ENCODE data around the gene MRPS23. TPM values are rescaled to one million over a fixed set of nuclear protein-coding genes. Genes with fewer than 3 reads are reported as not detected.
"Not testable (repeated sequence)": the region's sequence is repeated elsewhere in the genome, so short reads cannot be mapped to it uniquely, and the experiment has no call there.

Gene MRPS23
- total RNA-seq, 1 donor: 20.1 TPM

DNA sequence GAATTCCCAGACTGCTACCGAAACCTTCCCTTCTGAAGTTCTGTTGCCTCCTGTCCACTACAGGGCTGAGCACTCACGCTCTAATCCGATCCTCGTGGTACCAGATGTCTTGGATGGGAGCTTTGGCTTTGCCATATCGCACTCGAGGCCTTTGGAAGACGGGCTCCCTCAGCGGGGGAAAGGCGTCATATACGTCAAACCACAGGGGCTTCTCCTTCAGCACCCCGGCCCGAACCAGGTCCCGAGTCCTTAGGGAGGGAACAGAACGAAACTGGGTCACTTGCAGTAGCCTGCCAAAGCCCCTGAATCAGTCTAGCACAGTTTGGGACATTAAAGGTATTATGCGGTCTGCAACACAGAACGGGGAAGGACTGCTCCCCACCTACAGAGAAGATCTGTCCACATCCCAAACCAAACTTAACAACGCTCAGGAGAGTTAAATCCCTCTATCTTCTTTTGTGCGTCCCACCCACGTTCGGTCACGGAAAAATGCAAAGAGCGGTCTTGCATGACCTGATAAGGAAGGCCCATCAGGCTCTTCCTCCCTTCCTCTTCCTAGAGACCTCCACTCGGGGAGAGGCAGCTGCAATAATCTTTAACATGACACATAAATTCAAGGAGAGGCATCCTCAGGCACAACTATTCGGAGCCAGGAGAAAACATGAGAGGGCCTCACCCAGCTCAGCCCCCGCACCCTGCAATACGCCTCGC, 526 bp downstream of the MRPS23 start:
- no peak for TF ChIP-seq CTCF (IDR thresholded peaks at IDR 0.05; ENCODE audit: insufficient read depth, low read length)
- peak overlapping the region; percentile 99 for H3K4me3 ChIP-seq (ENCODE audit: low read depth, low read length)
- no peak for DNase-seq (ENCODE audit: low read depth)

DNA sequence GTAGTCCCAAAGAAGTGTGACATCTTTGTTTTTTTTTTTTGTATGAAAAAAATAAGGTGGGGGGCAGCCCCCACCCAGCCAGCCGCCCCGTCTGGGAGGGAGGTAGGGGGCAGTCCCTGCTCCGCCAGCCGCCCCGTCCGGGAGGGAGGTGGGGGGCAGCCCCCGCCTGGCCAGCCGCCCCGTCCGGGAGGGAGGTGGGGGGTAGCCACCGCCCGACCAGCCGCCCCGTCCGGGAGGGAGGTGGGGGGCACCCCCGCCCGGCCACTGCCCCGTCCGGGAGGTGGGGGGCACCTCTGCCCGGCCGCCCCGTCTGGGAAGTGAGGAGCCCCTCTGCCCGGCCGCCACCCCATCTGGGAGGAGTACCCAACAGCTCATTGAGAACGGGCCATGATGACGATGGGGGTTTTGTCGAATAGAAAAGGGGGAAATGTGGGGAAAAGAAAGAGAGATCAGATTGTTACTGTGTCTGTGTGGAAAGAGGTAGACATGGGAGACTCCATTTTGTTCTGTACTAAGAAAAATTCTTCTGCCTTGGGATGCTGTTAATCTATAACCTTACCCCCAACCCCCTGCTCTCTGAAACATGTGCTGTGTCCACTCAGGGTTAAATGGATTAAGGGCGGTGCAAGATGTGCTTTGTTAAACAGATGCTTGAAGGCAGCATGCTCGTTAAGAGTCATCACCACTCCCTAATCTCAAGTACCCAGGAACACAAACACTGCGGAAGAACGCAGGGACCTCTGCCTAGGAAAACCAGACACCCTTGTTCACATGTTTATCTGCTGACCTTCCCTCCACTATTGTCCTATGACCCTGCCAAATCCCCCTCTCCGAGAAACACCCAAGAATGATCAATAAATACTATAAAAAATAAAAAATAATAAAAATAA, 3.5 kb downstream of the MRPS23 start:
- not testable (repeated sequence) for DNase-seq (ENCODE audit: low read depth); H3K4me3 ChIP-seq (ENCODE audit: low read depth, low read length)

DNA sequence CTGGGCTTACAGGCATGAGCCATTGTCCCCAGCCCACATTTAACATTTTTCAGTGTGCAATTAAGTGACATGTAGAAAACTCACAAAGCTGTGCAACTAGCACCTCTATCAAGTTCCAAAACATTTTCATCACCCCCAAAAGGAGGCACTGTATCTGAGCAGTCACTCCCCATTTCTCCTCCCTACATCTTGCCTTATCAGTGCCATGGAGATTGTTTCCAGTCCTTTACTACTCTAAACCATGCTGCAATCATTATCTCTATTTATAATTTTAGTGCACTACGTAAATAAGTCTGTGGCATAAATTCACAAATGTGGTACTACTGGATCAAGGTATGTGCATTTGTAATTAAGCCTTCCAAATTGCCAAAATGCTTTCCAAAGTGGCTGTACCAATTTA, 7.6 kb downstream of the MRPS23 start:
- H3K4me3 ChIP-seq (ENCODE audit: low read depth, low read length): no peak overlapping the region

DNA sequence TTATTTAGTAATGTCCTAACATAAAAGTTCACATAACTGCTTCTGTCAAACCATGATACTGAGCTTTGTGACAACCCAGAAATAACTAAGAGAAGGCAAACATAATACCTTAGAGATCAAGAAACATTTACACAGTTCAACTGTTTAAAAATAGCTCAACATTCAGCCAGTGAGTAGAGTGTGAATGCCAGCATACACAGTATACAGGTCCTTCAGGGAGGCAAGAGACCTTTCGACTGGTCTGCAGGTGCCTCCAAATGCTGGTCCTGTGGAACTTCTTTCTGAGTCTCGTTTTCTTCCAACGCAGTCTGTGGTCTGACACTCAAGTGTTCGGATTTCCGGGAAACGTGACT, 10.3 kb downstream of the MRPS23 start:
- H3K4me3 ChIP-seq (ENCODE audit: low read depth, low read length): no peak overlapping the region
- no peak for TF ChIP-seq CTCF (IDR thresholded peaks at IDR 0.05; ENCODE audit: insufficient read depth, low read length)
- DNase-seq (ENCODE audit: low read depth): no peak

More for the DNA sequence above, 7.6 kb downstream of the MRPS23 start:
- DNase-seq (ENCODE audit: low read depth): no peak
- no peak for TF ChIP-seq CTCF (IDR thresholded peaks at IDR 0.05; ENCODE audit: insufficient read depth, low read length)

GRCh38 chr17:57838857-57839570, 10.8 kb downstream of the MRPS23 start:
- TF ChIP-seq CTCF (IDR thresholded peaks at IDR 0.05; ENCODE audit: insufficient read depth, low read length): no peak
- no peak for DNase-seq (ENCODE audit: low read depth)
- H3K4me3 ChIP-seq (ENCODE audit: low read depth, low read length): no peak overlapping the region

DNA sequence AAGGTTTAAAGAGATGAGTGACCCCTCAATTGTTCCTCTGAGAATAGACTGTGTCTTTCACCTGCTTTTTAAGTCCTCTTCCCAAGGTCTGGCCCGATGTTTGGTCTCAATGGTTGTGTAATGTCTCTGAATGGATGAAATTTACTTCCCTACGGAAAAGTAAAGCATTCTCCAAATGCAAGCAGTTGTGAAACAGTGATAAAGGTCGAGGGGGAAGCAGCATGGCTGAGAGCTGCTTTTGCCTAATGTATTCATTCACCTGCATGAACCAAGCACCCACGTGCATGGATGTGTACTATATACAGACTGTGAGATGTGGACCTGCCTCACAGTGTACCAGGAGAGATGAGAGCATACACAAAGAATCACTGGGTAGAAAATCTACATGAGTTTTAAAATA, 11.4 kb downstream of the MRPS23 start:
- no peak for DNase-seq (ENCODE audit: low read depth)
- no peak for TF ChIP-seq CTCF (IDR thresholded peaks at IDR 0.05; ENCODE audit: insufficient read depth, low read length)
- no peak overlapping the region for H3K4me3 ChIP-seq (ENCODE audit: low read depth, low read length)

Measured in fibroblast of the aortic adventitia (primary cell).